ENCODE measurements around the gene GPR84. TPM values are rescaled to one million over a fixed set of nuclear protein-coding genes. Genes with fewer than 3 reads are reported as not detected.

Gene GPR84
- total and polyA plus RNA-seq, 9 of the 15 experiments (the other 6 are each of a cell fraction or from before 2014, with no cell fraction given) = 0.07 to 0.18 (median 0.11) TPM; not detected in 5

GRCh38 chr12:54390668-54391551 is 26.6 kb upstream of the GPR84 start (continued):
- no peak for TF ChIP-seq ZNF395 (CRISPR knock-in tag; IDR thresholded peaks at IDR 0.05)
- no peak for TF ChIP-seq CBX5 (IDR thresholded peaks at IDR 0.05; ENCODE audit: borderline replicate concordance, low read depth)
- TF ChIP-seq NFE2 (IDR thresholded peaks at IDR 0.05; ENCODE audit: low read depth) = no peak
- no peak for TF ChIP-seq ZBTB43 (CRISPR knock-in tag; IDR thresholded peaks at IDR 0.05)
- TF ChIP-seq KLF6 (CRISPR knock-in tag; IDR thresholded peaks at IDR 0.05; ENCODE audit: borderline replicate concordance) = no peak
- TF ChIP-seq ZBED1 (IDR thresholded peaks at IDR 0.05) = no peak
- no peak for TF ChIP-seq ZBTB49 (CRISPR knock-in tag; IDR thresholded peaks at IDR 0.05; ENCODE audit: borderline replicate concordance)
- peak; percentile 95 to 99 for TF ChIP-seq MAZ (CRISPR knock-in tag; conservative IDR thresholded peaks at IDR 0.05 in 1 of 2, IDR thresholded peaks at IDR 0.05 in 1 of 2)
- TF ChIP-seq SMARCA4 (IDR thresholded peaks at IDR 0.05) = 0 out of 2 replicates have a peak, but pooled peaks have one; percentile 15
- peak; percentile 50; the same call in 1 of the 2 replicates for TF ChIP-seq RBFOX2 (IDR thresholded peaks at IDR 0.05; ENCODE audit: low read depth, low read length)
- TF ChIP-seq TAF15 (IDR thresholded peaks at IDR 0.05; ENCODE audit: low read depth, low read length) = no peak
- no peak for TF ChIP-seq THAP12 (CRISPR knock-in tag; IDR thresholded peaks at IDR 0.05)
- TF ChIP-seq POLR2H (tag; IDR thresholded peaks at IDR 0.05; ENCODE audit: low read depth) = no peak
- no peak for TF ChIP-seq FOXA1 (IDR thresholded peaks at IDR 0.05; ENCODE audit: borderline replicate concordance)
- no peak for TF ChIP-seq CAMTA2 (CRISPR knock-in tag; conservative IDR thresholded peaks at IDR 0.05)
- TF ChIP-seq ETS2 (tag; IDR thresholded peaks at IDR 0.05; ENCODE audit: borderline replicate concordance, poor library complexity, severe bottlenecking) = no peak

All from K562 (cell line).